ENCODE results near the gene VIPR2. TPM values are rescaled to one million over a fixed set of nuclear protein-coding genes. Genes with fewer than 3 reads are reported as not detected.

VIPR2 gene
- total and polyA plus RNA-seq, 2 of the 13 experiments (the other 11 are each of a cell fraction or from before 2014, with no cell fraction given) = not detected

GRCh38 chr7:159030490-159031134 is 114.1 kb downstream of the VIPR2 start (continued):
- no peak for TF ChIP-seq SOX13 (IDR thresholded peaks at IDR 0.05)
- TF ChIP-seq SOX13 (CRISPR knock-in tag; conservative IDR thresholded peaks at IDR 0.05 in 1 of 2, IDR thresholded peaks at IDR 0.05 in 1 of 2) = no peak
- no peak for TF ChIP-seq GTF2F1 (IDR thresholded peaks at IDR 0.05; ENCODE audit: low read length)
- TF ChIP-seq, protein P1, sequence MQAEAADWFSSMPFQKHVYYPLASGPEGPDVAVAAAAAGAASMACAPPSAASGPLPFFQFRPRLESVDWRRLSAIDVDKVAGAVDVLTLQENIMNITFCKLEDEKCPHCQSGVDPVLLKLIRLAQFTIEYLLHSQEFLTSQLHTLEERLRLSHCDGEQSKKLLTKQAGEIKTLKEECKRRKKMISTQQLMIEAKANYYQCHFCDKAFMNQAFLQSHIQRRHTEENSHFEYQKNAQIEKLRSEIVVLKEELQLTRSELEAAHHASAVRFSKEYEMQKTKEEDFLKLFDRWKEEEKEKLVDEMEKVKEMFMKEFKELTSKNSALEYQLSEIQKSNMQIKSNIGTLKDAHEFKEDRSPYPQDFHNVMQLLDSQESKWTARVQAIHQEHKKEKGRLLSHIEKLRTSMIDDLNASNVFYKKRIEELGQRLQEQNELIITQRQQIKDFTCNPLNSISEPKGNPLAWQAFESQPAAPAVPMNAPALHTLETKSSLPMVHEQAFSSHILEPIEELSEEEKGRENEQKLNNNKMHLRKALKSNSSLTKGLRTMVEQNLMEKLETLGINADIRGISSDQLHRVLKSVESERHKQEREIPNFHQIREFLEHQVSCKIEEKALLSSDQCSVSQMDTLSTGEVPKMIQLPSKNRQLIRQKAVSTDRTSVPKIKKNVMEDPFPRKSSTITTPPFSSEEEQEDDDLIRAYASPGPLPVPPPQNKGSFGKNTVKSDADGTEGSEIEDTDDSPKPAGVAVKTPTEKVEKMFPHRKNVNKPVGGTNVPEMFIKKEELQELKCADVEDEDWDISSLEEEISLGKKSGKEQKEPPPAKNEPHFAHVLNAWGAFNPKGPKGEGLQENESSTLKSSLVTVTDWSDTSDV (CRISPR knock-in tag; IDR thresholded peaks at IDR 0.05) = no peak
- no peak for TF ChIP-seq KIAA2018 (CRISPR knock-in tag; IDR thresholded peaks at IDR 0.05; ENCODE audit: borderline replicate concordance)
- TF ChIP-seq MNT (IDR thresholded peaks at IDR 0.05) = no peak
- no peak for TF ChIP-seq IRF9 (CRISPR knock-in tag; IDR thresholded peaks at IDR 0.05; ENCODE audit: borderline replicate concordance)
- no peak for TF ChIP-seq ZC3H4 (CRISPR knock-in tag; IDR thresholded peaks at IDR 0.05; ENCODE audit: borderline replicate concordance)
- TF ChIP-seq LCORL (IDR thresholded peaks at IDR 0.05) = no peak
- TF ChIP-seq LCORL (CRISPR knock-in tag; IDR thresholded peaks at IDR 0.05) = no peak
- peak; percentile 44; the same call in 1 of the 2 replicates for TF ChIP-seq ZNF280D (CRISPR knock-in tag; IDR thresholded peaks at IDR 0.05)
- TF ChIP-seq ZBTB21 (CRISPR knock-in tag; IDR thresholded peaks at IDR 0.05) = no peak
